Transverse colon (tissue), 3 donors: ENCODE results near the gene NR2C2AP.

Source experiments
- CTCF ChIP-seq, 5 experiments: fragments of 200-600 bp in 3 of 5; fragments of 450-650 bp in 2 of 5; sonication (generic) in 3 of 5; IDR thresholded peaks; 1 replicate in 2 of 5; 2 replicates in 3 of 5; pipeline ENCODE4 v1.5.1; 2016 to 2017; ENCODE audit warnings: antibody characterized with exemption in 5 of 5, inconsistent platforms in 3 of 5, mild to moderate bottlenecking in 2 of 5, moderate library complexity in 1 of 5
- EP300 ChIP-seq: sonication (generic); formaldehyde crosslinking; IDR thresholded peaks from one replicate; pipeline ENCODE4 v1.6.1; 2017; ENCODE audit warnings: antibody characterized with exemption, low read depth
- POLR2A ChIP-seq: fragments of 450-650 bp; IDR thresholded peaks from one replicate; pipeline ENCODE4 v1.6.1; 2016; ENCODE audit warnings: antibody characterized with exemption, mild to moderate bottlenecking, moderate library complexity

GRCh38 chr19:19193926-19194325 lies 9.3 kb downstream of the NR2C2AP start:
- TF ChIP-seq EP300: no peak
- TF ChIP-seq POLR2A: no peak
- TF ChIP-seq CTCF (IDR thresholded peaks at IDR 0.05): no peak
